Stimulated activated CD4-positive, alpha-beta T cell treated with anti-CD3 and anti-CD28 coated beads, Interleukin-1b, Interleukin-23, amount 100 ng/mL, for 24 hours (primary cell): ENCODE measurements around the gene AKT2.
"Not testable (repeated sequence)": the region's sequence is repeated elsewhere in the genome, so short reads cannot be mapped to it uniquely, and the experiment has no call there.

Source experiments
- DNase-seq, 4 experiments: peaks; one replicate each; pipeline ENCODE4 v3.0.0-alpha.2; 2020; ENCODE audit warnings: low read depth in 4 of 4, low spot score in 1 of 4

The AKT2 gene

DNA sequence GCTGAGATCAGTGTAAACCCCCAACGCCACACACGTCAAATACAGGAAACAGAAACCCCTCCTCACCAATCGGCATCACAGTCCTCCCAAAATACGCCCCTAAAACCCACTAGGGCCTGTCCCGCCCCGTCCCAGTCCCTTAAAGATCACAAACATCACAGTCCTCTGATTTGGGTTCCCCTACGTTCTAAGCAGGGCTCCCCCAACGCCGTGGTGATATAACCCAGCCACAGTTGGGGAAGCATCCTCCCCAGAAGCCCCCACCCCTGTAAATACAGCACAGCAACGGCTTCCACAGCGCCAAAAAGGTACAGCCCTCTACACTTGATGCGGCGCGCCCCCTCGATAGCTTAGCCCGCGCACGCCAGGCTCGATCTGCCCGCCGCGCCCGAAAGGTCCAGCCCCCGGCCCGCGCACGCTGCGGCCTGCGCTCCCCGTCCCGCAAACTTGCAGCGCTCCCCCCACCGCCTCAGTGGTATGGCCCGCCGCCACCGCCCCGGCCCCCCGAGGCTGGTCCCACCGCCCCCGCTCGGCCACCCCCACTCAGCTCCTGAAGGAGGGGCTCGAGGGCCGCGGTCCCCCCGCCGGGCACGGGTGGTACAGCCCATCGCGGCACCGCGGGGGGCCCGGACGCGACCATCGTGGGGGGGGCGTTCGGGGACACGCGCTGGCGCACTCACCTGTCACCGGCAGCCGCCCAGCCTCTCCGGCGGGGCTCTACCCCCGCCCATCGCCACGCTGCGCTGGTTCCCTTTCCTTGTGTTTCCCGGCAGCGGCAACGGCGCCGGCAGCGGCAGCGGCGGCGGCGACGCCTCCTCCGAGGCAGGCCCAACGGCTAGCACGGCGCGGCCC, at the start of gene AKT2:
Gene AKT2 (minus strand): TSS at position 845 of the 852 bp plus-strand sequence. CDS start 20,078 bp downstream, outside the sequence.
- DNase-seq = peak in 3 of 4 experiments; percentile 43 to 54 (median 49)

DNA sequence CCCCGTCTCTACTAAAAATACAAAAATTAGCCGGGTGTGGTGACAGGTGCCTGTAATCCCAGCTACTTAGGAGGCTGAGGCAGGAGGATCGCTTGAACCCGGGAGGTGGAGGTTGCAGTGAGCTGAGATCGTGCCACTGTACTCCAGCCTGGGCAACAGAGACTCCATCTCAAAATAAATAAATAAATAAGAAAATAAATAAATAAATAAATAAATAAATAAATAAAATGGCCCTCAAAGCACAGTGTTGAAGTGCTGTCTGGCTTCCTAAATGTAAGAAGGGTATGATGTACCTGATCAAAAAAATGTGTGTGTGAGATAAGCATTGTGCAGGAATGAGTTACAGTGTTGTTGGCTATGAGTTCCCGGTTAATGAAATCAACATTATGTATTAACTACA, 47.9 kb upstream of the AKT2 start:
- DNase-seq = not testable (repeated sequence)

DNA sequence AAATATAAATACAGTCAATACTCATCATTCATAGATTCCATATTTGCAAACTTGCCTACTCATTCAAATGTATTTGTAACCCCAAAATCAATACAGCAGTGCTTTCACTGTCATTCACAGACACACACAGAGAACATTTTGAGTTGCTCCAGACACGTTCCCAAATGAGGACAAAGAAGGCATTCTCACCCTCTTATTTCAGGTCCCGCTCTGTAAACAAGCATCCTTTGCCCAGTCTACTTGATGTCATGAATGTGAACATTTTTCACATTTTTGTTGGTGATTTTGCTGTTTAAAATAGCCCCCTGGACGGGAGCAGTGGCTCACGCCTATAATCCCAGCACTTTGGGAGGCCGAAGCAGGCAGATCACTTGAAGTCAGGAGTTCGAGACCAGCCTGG, 47.5 kb upstream of the AKT2 start:
- DNase-seq = no peak

GRCh38 chr19:40331052-40331451, 45.9 kb upstream of the AKT2 start:
- DNase-seq = no peak

GRCh38 chr19:40326201-40326600, 41.1 kb upstream of the AKT2 start:
- no peak for DNase-seq

GRCh38 chr19:40323705-40324104, 38.6 kb upstream of the AKT2 start:
- no peak for DNase-seq

- DNase-seq = no peak
Measured at GRCh38 chr19:40322951-40323615, 37.9 kb upstream of the AKT2 start.

DNA sequence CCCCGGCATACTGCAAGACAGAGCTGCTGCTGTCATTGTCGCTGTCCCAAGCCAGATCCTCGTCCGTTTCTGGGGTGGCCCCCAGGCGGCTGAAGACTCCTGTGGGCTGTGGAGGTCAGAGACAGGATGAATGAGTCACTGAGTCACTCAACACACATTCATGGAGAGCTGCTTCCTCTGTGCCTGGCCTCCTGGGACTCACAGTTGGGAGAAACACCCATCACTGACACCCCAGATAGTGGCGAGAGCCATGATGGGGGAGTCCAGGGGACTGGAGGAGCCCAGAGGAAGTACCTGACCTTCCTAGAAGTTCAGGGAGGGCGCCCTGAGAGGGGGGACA, 37.1 kb upstream of the AKT2 start:
- DNase-seq = no peak

DNA sequence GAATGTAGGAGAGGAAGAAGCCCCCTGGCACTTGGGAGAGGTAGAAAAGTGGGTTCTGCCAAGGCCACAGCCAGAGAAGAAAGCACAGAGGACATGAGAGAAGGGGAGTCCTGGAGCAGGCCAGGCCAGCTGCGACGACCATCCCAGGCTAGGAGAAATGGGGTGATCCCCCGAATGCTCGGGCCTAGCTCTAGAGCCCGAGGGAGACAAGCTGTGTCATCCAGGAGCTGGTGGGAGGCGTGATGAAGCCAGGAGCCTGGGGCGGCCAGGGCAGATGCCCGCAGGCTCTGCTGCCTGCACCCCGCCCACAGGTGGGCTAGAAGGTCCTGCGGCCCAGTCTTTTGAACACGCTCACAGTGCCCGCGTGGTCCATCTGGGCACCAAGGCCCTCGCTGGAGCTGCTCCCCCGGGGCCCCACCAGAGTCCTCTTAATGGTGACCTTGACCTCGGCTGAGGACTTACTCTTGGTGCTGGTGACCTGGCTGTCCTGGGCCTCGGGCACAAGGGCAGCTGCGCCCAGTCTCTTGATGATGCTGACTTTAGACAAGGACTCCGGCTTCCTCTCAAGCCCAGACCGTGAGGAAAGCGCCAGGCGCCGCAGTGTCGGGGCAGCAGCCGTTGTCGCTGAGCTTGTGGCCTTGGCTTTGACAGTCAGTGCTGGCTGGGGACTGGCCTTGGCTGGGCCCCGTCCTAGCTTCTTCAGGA, 36.6 kb upstream of the AKT2 start:
- DNase-seq = no peak

DNA sequence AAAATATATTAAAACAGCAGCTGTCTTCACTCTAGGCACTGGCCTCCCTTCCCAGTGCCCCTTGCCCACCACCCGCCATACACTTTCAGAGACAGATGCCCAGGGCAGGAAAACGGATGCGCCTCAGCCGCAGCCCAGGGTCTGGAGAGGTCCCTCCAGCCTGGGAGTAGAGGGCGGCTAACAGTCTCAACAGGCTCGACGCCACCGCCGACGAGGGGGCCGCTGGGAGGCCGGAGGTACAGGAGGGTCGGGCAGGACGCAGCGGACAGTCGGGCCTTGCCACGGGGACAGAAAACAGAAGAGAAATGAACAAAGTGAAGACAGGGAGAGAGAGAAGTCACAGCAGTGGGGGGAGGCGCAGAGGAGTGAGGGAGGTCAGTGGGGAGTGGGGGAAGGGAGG, 35.9 kb upstream of the AKT2 start:
- DNase-seq = no peak

- DNase-seq = no peak
Measured at GRCh38 chr19:40320558-40320935, 35.4 kb upstream of the AKT2 start.

- no peak for DNase-seq
Measured at GRCh38 chr19:40317338-40317737, 32.2 kb upstream of the AKT2 start.

DNA sequence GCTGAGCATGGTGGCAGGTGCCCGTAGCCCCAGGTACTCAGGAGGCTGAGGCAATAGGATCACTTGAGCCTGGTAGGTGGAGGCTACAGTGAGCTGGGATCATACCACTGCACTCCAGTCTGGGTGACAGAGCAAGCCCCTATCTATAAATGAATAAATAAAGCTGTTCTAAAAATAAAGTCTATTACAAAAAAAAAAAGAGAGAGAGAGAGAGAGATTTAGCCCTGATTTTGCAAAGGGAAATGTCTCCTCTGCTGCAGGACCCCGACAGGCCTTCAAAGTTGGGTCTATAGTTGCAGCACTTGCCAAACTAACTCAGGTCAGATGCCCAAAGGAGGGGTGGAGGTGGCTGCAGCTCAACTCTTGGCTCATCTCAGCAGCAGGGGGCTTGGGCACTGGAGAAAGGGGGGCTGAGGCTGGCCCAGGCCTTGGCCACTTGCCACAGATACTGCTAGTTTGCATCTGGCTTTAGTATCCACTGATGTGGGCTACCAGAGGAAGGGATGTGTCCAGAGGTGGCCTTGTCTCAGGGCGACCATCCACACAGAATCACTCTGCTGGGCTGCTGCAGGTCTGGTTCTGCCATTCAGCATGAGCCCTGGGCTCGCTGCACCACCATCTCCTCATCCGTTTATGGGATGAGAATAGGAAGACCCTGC, 30.8 kb upstream of the AKT2 start:
- no peak for DNase-seq

- no peak for DNase-seq
Measured at GRCh38 chr19:40314656-40315055, 29.5 kb upstream of the AKT2 start.

GRCh38 chr19:40313229-40313983, 28.3 kb upstream of the AKT2 start:
- DNase-seq = no peak

DNA sequence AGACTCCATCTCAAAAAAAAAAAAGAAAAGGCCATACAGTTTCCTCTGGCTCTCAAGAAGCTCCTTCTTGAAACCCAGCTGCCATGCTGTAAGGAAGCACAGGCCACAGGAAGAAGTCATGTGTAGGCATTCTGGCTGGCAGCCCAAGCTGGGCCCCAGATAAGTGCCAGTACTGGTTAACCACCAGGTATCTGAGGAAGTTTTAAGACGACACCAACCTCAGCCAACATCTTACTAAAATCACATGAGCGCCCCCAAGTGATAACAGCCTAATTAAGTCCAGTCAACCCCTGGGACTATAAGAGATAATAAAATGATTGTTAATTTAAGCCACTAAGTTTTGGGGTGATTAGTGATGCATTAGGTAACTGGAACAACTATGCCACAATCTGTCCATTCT, 27.4 kb upstream of the AKT2 start:
- DNase-seq = no peak

GRCh38 chr19:40309666-40310065, 24.5 kb upstream of the AKT2 start:
- no peak for DNase-seq

DNA sequence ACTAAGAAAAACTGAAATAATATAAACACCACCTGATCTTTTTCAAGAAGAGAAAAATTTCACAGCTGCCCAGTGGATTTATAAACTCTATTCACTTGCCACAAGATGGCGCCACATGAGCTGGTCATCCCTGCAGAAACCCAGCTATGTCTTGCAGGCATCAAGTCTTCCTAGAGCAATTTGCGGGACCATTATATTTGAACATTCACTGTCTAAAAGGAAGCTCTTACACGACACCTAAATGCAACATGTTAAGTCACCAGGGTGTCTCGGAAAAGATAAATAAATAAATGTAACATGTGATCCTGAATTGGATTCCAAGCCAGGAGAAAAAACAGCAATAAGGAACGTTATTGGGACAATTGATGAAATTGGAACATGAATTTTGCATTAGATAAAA, 20.3 kb upstream of the AKT2 start:
- peak; percentile 47 to 60 (median 56) for DNase-seq

GRCh38 chr19:40304306-40304705, 19.2 kb upstream of the AKT2 start:
- no peak for DNase-seq

DNA sequence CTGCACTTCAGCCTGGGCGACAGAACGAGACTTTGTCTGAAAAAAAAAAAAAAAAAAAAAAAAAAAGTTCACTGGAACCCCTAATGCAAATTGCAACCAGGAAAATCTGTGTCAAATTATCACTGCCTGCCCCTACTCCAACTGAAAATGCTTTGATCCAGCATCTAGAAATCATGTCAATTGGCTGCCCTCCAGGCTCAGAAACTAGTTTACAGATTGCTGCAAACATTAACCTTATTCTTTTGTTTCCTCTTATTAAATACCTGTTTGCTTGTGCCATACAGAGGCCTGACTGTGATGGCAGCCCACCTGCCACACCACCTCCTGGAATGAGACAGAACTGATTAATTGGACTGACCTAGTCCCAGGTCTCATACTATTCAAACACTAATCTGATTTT, 18.6 kb upstream of the AKT2 start:
- no peak for DNase-seq
